Coronary artery (tissue), 2 donors: ENCODE results near the gene MYBPC1.
"Not testable (repeated sequence)": the region's sequence is repeated elsewhere in the genome, so short reads cannot be mapped to it uniquely, and the experiment has no call there.

Experiments
- DNase-seq: peaks from one replicate; pipeline ENCODE4 v3.0.0-alpha.2; 2017; ENCODE audit warnings: low spot score
- H3K27ac ChIP-seq, 2 donors: fragments of 200-600 bp; sonication (generic); one replicate each; pipeline ENCODE4 v1.5.1; 2016 to 2019
- H3K4me3 ChIP-seq: fragments of 200-600 bp; sonication (generic); 2 replicates; pipeline ENCODE4 v1.5.1; 2016; ENCODE audit warnings: mild to moderate bottlenecking, moderate library complexity
- CTCF ChIP-seq: fragments of 200-600 bp; sonication (generic); IDR thresholded peaks from one replicate; pipeline ENCODE4 v1.5.1; 2019; ENCODE audit warnings: antibody characterized with exemption

The MYBPC1 gene

GRCh38 chr12:101594700-101595099 lies at the start of gene MYBPC1:
Gene MYBPC1 (plus strand): TSS chr12:101594971. CDS start chr12:101595071, 100 bp downstream.
- no peak for TF ChIP-seq CTCF
- Histone ChIP-seq H3K4me3 (no peak within 1 kb of the TSS), H3K27ac (no peak within 1 kb of the TSS)
- no peak for DNase-seq

- no peak for TF ChIP-seq CTCF
- no peak overlapping the region for H3K4me3 ChIP-seq
- peak overlapping the region in 1 of 2 donors; percentile 22 for H3K27ac ChIP-seq
- DNase-seq: no peak
These were observed 43.2 kb upstream of the MYBPC1 start for GRCh38 chr12:101551362-101552114.

GRCh38 chr12:101552277-101552676 lies 42.5 kb upstream of the MYBPC1 start:
- Histone ChIP-seq H3K4me3 (no peak overlapping the region), H3K27ac (no peak overlapping the region)
- no peak for TF ChIP-seq CTCF
- DNase-seq: peak; percentile 76

- Histone ChIP-seq H3K4me3 (no peak overlapping the region), H3K27ac (no peak overlapping the region)
- no peak for TF ChIP-seq CTCF
- no peak for DNase-seq
These were observed 37.7 kb upstream of the MYBPC1 start for GRCh38 chr12:101557094-101557493.

- H3K4me3 ChIP-seq, DNase-seq, H3K27ac ChIP-seq: not testable (repeated sequence)
These were observed 36.0 kb upstream of the MYBPC1 start for GRCh38 chr12:101558726-101559125.

- TF ChIP-seq CTCF: no peak
- Histone ChIP-seq H3K27ac (no peak overlapping the region), H3K4me3 (no peak overlapping the region)
- DNase-seq: no peak
These were observed 31.6 kb upstream of the MYBPC1 start for GRCh38 chr12:101563212-101563611.

GRCh38 chr12:101564912-101565311 lies 29.9 kb upstream of the MYBPC1 start:
- H3K27ac ChIP-seq: no peak overlapping the region
- no peak overlapping the region for H3K4me3 ChIP-seq
- no peak for TF ChIP-seq CTCF
- DNase-seq: no peak
